Kidney (tissue), 14 donors: ENCODE results near the gene ZNF664. TPM values are rescaled to one million over a fixed set of nuclear protein-coding genes. Genes with fewer than 3 reads are reported as not detected.

Experiments used
- DNase-seq, 5 donors: peaks; one replicate each; pipeline ENCODE4 v3.0.0-alpha.2; 2013 to 2020
- FAIRE-seq: peaks from 2 replicates; lab custom pipeline; 2012; peaks lifted over from hg19 to GRCh38; lab: Jason Lieb, UNC
- H3K27ac ChIP-seq, 2 donors: one replicate each; pipeline ENCODE4 v1.7.0; 2013; ENCODE audit warnings: low read depth in 2 of 2, low read length in 2 of 2, inconsistent platforms in 1 of 2
- H3K27me3 ChIP-seq: one replicate; pipeline ENCODE4 v1.7.1; 2013; ENCODE audit warnings: low read length, inconsistent platforms; ENCODE audit not compliant: control insufficient read depth, insufficient read depth
- H3K36me3 ChIP-seq, 3 donors: one replicate each; pipeline versions ENCODE4 v1.7.0 to v1.7.1; 2013; ENCODE audit warnings: low read length in 3 of 3, control low read depth in 1 of 3, inconsistent platforms in 1 of 3; ENCODE audit not compliant: insufficient read depth in 3 of 3, control insufficient read depth in 2 of 3
- H3K4me1 ChIP-seq, 3 donors: one replicate each; pipeline versions ENCODE4 v1.7.0 to v1.7.1; 2013; ENCODE audit warnings: low read length in 3 of 3, inconsistent platforms in 1 of 3, low read depth in 1 of 3; ENCODE audit not compliant: control insufficient read depth in 2 of 3, insufficient read depth in 2 of 3
- H3K4me3 ChIP-seq, 3 donors: one replicate each; pipeline versions ENCODE4 v1.7.0 to v1.8.1; 2013; ENCODE audit warnings: low read length in 3 of 3, control low read depth in 1 of 3, inconsistent platforms in 1 of 3
- H3K9ac ChIP-seq, 3 donors: one replicate each; pipeline versions ENCODE4 v1.7.0 to v1.7.1; 2013; ENCODE audit warnings: low read length in 3 of 3, control low read depth in 1 of 3, inconsistent platforms in 1 of 3
- H3K9me3 ChIP-seq, 3 donors: one replicate each; pipeline versions ENCODE4 v1.7.0 to v1.7.1; 2013; ENCODE audit warnings: low read length in 3 of 3, control low read depth in 1 of 3, inconsistent platforms in 1 of 3; ENCODE audit not compliant: control insufficient read depth in 2 of 3, insufficient read depth in 1 of 3
- intact Hi-C: fragments of 100-400 bp; cut with DNase I; formaldehyde crosslinking; loops from one replicate; pipeline ENCODE4 v1.11.1; 2022
- polyA plus RNA-seq: library from polyadenylated mRNA; stranded (reverse); fragments of 350-450 nt; fragmentation: Illumina TruSeq; extraction: RNeasy Lipid Tissue Mini Kit (QIAGEN cat#74804); gene quantifications from one replicate; pipeline ENCODE4 v1.2.3, GENCODE V29; 2014; ENCODE audit warnings: low read depth, low replicate concordance; ENCODE audit not compliant: insufficient read depth
- total RNA-seq: library from RNA; stranded (reverse); fragmentation: NEBNext Ultra II Directional; extraction: Animal tissue kit (Norgen Biotek cat#: 25700); gene quantifications from one replicate; pipeline ENCODE4 v1.2.1, GENCODE V29; 2021
- TF ChIP-seq, protein P1 (sequence below): IDR thresholded peaks from 3 replicates; pipeline ENCODE4 v1.5.1; 2012; ENCODE audit warnings: mild to moderate bottlenecking, moderate library complexity, borderline replicate concordance; ENCODE audit not compliant: insufficient read depth; ENCODE audit errors: extremely low read depth
- donor health status: control.
- donor health status: control.
- donor health status: control.
- donor health status: control.
- donor health status: control.
- donor health status: DM: yes; HTN: yes; CAD: no.
- donor health status: Normal renal cell carcinoma (clear cell type).

Gene ZNF664
- total and polyA plus RNA-seq, 2 donors from 2014 or later = 44.9 to 104 TPM

DNA sequence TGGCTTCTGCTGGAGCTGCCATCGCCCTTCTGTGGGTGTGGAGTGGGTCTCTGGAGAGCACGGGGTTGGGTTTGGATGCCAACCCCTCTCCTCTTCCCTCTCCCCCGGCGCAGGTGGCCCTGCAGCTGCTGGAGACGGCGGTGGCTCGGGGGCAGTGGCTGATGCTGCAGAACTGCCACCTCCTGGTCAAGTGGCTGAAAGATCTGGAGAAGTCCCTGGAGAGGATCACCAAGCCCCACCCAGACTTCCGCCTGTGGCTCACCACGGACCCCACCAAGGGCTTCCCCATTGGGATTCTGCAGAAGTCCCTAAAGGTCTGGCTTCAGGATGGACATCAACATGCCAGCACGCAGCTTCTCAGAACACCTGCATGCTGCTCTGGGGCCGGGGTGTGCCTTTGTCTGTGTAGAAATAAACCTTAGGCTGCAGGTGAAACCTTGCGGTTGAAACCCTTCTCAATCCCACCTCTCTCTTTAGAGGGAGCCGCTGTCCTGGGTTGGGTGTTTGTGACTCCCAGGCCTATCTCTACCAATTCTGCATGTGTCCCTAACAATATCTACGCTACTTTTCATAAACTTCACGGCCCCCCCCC is 44.6 kb upstream of the ZNF664 start:
- Histone ChIP-seq H3K9ac (no peak overlapping the region), H3K4me1 (no peaks in the 10 kb centered on the region), H3K27ac (no peak overlapping the region), H3K9me3 (no peaks in the 10 kb centered on the region), H3K36me3 (no peaks in the 10 kb centered on the region), H3K27me3 (no peaks in the 10 kb centered on the region), H3K4me3 (no peak overlapping the region)
- TF ChIP-seq, protein P1, sequence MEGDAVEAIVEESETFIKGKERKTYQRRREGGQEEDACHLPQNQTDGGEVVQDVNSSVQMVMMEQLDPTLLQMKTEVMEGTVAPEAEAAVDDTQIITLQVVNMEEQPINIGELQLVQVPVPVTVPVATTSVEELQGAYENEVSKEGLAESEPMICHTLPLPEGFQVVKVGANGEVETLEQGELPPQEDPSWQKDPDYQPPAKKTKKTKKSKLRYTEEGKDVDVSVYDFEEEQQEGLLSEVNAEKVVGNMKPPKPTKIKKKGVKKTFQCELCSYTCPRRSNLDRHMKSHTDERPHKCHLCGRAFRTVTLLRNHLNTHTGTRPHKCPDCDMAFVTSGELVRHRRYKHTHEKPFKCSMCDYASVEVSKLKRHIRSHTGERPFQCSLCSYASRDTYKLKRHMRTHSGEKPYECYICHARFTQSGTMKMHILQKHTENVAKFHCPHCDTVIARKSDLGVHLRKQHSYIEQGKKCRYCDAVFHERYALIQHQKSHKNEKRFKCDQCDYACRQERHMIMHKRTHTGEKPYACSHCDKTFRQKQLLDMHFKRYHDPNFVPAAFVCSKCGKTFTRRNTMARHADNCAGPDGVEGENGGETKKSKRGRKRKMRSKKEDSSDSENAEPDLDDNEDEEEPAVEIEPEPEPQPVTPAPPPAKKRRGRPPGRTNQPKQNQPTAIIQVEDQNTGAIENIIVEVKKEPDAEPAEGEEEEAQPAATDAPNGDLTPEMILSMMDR = no peak
- FAIRE-seq (no peak), DNase-seq (peak in 2 of 5 donors; percentile 37 to 57)
- intact Hi-C loops = no loop called here

DNA sequence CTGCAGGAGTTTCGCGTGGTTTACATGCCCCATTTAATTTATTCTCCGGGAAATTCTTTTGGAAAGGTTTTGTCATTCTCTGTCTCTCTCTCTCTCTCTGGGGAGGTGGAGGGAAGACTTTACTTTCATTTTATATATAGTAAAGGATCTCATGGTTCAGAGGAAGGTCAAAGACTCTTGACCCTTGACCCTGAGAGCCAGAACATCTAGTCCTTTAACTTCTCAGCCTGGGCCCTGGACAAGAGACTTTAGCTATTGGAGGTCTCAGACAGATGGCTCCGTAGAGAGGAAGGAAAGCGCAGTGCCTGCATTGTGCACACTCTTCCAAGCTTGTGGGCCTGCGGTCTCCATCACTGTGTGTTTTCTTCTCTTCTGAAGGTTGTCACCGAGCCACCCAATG is 44.1 kb upstream of the ZNF664 start:
- intact Hi-C loops = no loop called here

DNA sequence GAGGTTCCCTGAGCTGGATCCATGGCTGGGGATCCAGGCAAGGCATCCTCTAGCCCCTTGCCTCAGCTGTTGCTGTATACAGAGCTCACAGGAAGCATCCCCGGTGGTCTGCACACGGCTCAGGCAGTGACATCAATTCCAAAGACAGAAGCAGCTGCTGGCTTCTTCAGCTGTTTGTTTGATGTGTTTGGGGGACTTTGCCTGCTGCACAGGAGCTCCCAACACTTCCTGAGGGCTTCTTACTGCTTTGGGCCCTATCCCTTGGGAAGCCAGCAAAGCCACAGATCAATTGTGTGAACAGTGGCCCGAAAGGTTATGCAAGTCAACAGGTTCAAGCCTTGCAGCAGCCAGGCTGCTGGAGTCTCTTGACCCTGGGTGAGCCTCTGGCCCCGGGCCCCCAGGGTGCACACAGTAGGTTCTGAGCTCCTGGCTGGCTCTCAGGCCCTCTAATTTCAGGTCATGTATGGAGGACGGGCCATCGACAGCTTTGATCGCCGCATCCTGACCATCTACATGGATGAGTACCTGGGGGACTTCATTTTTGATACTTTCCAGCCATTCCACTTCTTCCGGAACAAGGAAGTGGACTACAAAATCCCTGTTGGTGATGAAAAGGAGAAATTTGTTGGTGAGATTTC is 43.0 kb upstream of the ZNF664 start:
- H3K27me3 ChIP-seq = no peaks in the 10 kb centered on the region
- no peak overlapping the region for H3K4me3 ChIP-seq
- FAIRE-seq (no peak), DNase-seq (peak in 1 of 5 donors; percentile 19)
- no peak overlapping the region for H3K9ac ChIP-seq
- intact Hi-C loops = no loop called here
- no peak overlapping the region for H3K27ac ChIP-seq
- H3K9me3 ChIP-seq = no peaks in the 10 kb centered on the region
- TF ChIP-seq, protein P1 = no peak
- H3K4me1 ChIP-seq = no peaks in the 10 kb centered on the region
- no peaks in the 10 kb centered on the region for H3K36me3 ChIP-seq

More for the DNA sequence above, 44.1 kb upstream of the ZNF664 start:
- DNase-seq = no peak
- Histone ChIP-seq H3K27me3 (no peaks in the 10 kb centered on the region), H3K9ac (no peak overlapping the region), H3K4me3 (no peak overlapping the region), H3K9me3 (no peaks in the 10 kb centered on the region), H3K4me1 (no peaks in the 10 kb centered on the region), H3K36me3 (no peaks in the 10 kb centered on the region), H3K27ac (no peak overlapping the region)
- TF ChIP-seq, protein P1 = no peak
- no peak for FAIRE-seq
